ENCODE measurements around the gene ST3GAL4. TPM values are rescaled to one million over a fixed set of nuclear protein-coding genes. Genes with fewer than 3 reads are reported as not detected.

Gene ST3GAL4
- total RNA-seq, 1 donor from 2014 or later = 39.2 TPM

- intact Hi-C loops (cut with DNase I) = loop anchor here (2.0 kb wide), 1 partner anchor 42 kb away; no protein-coding TSS in a partner anchor
- Histone ChIP-seq H3K9me3 (no peaks in the 10 kb centered on the region), H3K36me3 (no peaks in the 10 kb centered on the region), H3K4me3 (no peak overlapping the region), H3K27ac (no peak overlapping the region), H3K27me3 (no peaks in the 10 kb centered on the region), H3K4me1 (peaks cover 7% of the 10 kb centered on the region)
- peak; percentile 99 for TF ChIP-seq CTCF (IDR thresholded peaks at IDR 0.05)
- ATAC-seq (peak; percentile 91), DNase-seq (peak; percentile 86)
Observed at GRCh38 chr11:126440792-126441514, 85.5 kb downstream of the ST3GAL4 start.

DNA sequence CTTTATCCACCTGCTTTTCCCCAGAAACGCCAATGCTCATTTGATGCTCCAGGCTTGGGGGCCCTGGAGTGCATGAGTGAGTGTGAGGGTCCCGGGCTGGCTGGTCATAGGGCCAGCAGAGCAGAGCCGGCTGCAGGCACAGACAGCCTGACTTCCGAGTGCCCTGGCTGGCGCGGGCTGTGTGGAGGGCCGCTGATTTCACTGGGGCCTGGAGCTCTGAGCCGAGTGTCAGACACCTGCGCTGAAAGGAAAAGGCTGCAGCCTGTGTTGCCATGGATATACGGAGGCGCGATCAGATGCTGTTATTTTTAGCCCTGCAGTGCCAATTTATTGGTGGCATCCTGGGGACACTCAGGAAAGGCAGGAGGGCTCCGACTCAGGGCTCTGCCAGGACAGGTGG, 87.6 kb downstream of the ST3GAL4 start:
- no peaks in the 10 kb centered on the region for H3K36me3 ChIP-seq
- H3K9me3 ChIP-seq = no peaks in the 10 kb centered on the region
- intact Hi-C loops (cut with DNase I) = no loop called here
- DNase-seq = no peak
- no peak for TF ChIP-seq CTCF (IDR thresholded peaks at IDR 0.05)
- no peak overlapping the region for H3K27ac ChIP-seq
- H3K4me3 ChIP-seq = no peak overlapping the region
- ATAC-seq = no peak
- H3K27me3 ChIP-seq = no peaks in the 10 kb centered on the region
- peaks cover 7% of the 10 kb centered on the region for H3K4me1 ChIP-seq

GRCh38 chr11:126444072-126444471, 88.6 kb downstream of the ST3GAL4 start:
- no peak overlapping the region for H3K27ac ChIP-seq
- ATAC-seq = no peak
- no peaks in the 10 kb centered on the region for H3K27me3 ChIP-seq
- intact Hi-C loops (cut with DNase I) = no loop called here
- no peaks in the 10 kb centered on the region for H3K9me3 ChIP-seq
- DNase-seq = no peak
- no peaks in the 10 kb centered on the region for H3K36me3 ChIP-seq
- no peak overlapping the region for H3K4me3 ChIP-seq
- H3K4me1 ChIP-seq = peaks cover 7% of the 10 kb centered on the region
- TF ChIP-seq CTCF (IDR thresholded peaks at IDR 0.05) = no peak

DNA sequence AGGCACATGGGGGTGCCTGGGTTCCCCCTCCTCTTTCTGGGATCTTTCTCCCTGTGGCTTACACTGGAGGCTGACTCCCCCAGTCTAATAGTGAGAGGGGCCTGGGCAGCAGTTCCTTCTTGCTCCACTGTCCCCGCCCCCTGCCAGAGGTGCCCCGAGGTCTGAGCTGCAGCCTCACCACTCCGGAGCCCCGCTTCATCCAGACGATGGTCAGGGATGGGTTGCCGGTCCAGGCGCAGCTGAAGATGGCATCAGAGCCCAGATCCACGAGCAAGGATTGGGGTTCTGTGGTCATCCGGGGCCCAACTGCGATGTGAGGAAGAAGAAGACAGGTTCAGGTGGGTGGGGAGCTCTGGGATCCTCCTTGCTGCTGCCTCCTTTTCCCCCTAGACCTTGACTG, 91.1 kb downstream of the ST3GAL4 start:
- DNase-seq = no peak

DNA sequence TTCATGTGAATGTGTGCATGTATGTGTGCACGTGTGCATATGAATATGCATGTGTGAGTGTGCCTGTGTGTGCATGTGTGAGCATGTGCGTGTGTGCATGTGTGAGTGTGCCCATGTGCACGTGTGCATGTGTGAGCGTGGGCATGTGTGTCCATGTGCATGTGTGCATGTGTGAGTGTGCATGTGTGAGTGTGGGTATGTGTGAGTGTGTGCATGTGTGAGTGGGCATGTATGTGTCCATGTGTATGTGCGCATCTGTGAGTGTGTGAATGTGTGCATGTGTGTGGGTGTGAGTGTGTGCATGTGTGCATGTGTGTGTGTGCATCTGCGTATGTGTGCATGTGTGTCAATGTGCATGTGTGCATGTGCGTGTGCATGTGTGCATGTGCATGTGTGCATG, 94.7 kb downstream of the ST3GAL4 start:
- Histone ChIP-seq H3K4me1 (no peaks in the 10 kb centered on the region), H3K36me3 (no peaks in the 10 kb centered on the region), H3K9me3 (no peaks in the 10 kb centered on the region), H3K27ac (no peak overlapping the region), H3K4me3 (no peak overlapping the region), H3K27me3 (no peaks in the 10 kb centered on the region)
- ATAC-seq = no peak
- TF ChIP-seq CTCF (IDR thresholded peaks at IDR 0.05) = no peak
- no peak for DNase-seq
- intact Hi-C loops (cut with DNase I) = no loop called here

More for the DNA sequence above, 91.1 kb downstream of the ST3GAL4 start:
- Histone ChIP-seq H3K27ac (no peak overlapping the region), H3K27me3 (no peaks in the 10 kb centered on the region), H3K36me3 (no peaks in the 10 kb centered on the region), H3K4me3 (no peak overlapping the region), H3K9me3 (no peaks in the 10 kb centered on the region), H3K4me1 (no peaks in the 10 kb centered on the region)
- TF ChIP-seq CTCF (IDR thresholded peaks at IDR 0.05) = no peak
- no peak for ATAC-seq
- intact Hi-C loops (cut with DNase I) = no loop called here

Data from upper lobe of right lung (tissue), 1 donor.